ENCODE data around the gene NRL.

NRL gene

GRCh38 chr14:24064856-24065255, 49.9 kb downstream of the NRL start:
- no peak for TF ChIP-seq CTCF (IDR thresholded peaks at IDR 0.05)
- no peaks in the 10 kb centered on the region for H3K27me3 ChIP-seq (ENCODE audit: control insufficient read depth, insufficient read depth, low read length)
- no peaks in the 10 kb centered on the region for H3K9me3 ChIP-seq (ENCODE audit: control insufficient read depth, low read length)
- no peak overlapping the region for H3K4me3 ChIP-seq (ENCODE audit: low read depth, low read length)
- H3K79me2 ChIP-seq: no peaks in the 10 kb centered on the region
- no peak overlapping the region for H3K4me2 ChIP-seq (ENCODE audit: low read length)
- no peak overlapping the region for H2AFZ ChIP-seq
- H3K27ac ChIP-seq: no peak overlapping the region
- H3K9ac ChIP-seq: no peak overlapping the region
- H3K4me1 ChIP-seq: no peaks in the 10 kb centered on the region
- H3K36me3 ChIP-seq (ENCODE audit: control insufficient read depth, insufficient read depth, low read length): no peaks in the 10 kb centered on the region

GRCh38 chr14:24064091-24064795, 50.5 kb downstream of the NRL start:
- no peak overlapping the region for H3K27ac ChIP-seq
- no peak overlapping the region for H3K4me3 ChIP-seq (ENCODE audit: low read depth, low read length)
- no peaks in the 10 kb centered on the region for H3K27me3 ChIP-seq (ENCODE audit: control insufficient read depth, insufficient read depth, low read length)
- H3K36me3 ChIP-seq (ENCODE audit: control insufficient read depth, insufficient read depth, low read length): no peaks in the 10 kb centered on the region
- H3K4me1 ChIP-seq: no peaks in the 10 kb centered on the region
- no peak for TF ChIP-seq CTCF (IDR thresholded peaks at IDR 0.05)
- H3K9ac ChIP-seq: no peak overlapping the region
- H3K9me3 ChIP-seq (ENCODE audit: control insufficient read depth, low read length): no peaks in the 10 kb centered on the region
- no peak overlapping the region for H3K4me2 ChIP-seq (ENCODE audit: low read length)
- H2AFZ ChIP-seq: no peak overlapping the region
- H3K79me2 ChIP-seq: no peaks in the 10 kb centered on the region

DNA sequence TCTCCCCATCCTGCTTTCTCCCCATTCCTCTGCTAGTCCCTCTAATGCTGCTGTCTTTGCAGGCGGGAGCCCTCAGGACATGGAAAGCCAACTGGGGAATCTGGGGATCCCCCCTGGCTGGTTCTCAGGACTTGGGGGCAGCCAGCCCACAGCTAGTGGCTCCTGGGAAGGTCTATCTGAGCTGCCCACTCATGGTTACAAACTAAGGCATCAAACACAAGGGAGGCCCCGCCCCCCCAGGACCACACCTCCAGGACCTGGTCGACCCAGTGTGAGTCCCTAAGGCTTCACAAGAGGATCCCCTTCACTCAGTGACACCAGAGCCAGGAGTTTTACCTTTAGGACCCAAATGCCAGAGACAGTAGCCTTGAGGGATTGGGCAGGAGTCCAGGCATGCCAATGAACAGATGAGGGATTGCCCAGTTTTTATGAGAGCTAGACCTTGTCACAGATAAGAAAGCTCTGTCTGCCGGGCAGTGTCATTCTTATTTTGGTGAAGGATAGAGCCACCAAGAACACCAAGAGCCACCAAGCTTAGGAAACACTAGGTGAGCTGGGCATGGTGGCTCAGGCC, 51.4 kb downstream of the NRL start:
- Histone ChIP-seq H3K4me2 (ENCODE audit: low read length) (no peak overlapping the region), H3K27me3 (ENCODE audit: control insufficient read depth, insufficient read depth, low read length) (no peaks in the 10 kb centered on the region), H3K4me3 (ENCODE audit: low read depth, low read length) (no peak overlapping the region), H3K4me1 (no peaks in the 10 kb centered on the region), H3K36me3 (ENCODE audit: control insufficient read depth, insufficient read depth, low read length) (no peaks in the 10 kb centered on the region), H2AFZ (no peak overlapping the region), H3K9ac (no peak overlapping the region), H3K9me3 (ENCODE audit: control insufficient read depth, low read length) (no peaks in the 10 kb centered on the region), H3K79me2 (no peaks in the 10 kb centered on the region), H3K27ac (no peak overlapping the region)
- no peak for TF ChIP-seq CTCF (IDR thresholded peaks at IDR 0.05)

DNA sequence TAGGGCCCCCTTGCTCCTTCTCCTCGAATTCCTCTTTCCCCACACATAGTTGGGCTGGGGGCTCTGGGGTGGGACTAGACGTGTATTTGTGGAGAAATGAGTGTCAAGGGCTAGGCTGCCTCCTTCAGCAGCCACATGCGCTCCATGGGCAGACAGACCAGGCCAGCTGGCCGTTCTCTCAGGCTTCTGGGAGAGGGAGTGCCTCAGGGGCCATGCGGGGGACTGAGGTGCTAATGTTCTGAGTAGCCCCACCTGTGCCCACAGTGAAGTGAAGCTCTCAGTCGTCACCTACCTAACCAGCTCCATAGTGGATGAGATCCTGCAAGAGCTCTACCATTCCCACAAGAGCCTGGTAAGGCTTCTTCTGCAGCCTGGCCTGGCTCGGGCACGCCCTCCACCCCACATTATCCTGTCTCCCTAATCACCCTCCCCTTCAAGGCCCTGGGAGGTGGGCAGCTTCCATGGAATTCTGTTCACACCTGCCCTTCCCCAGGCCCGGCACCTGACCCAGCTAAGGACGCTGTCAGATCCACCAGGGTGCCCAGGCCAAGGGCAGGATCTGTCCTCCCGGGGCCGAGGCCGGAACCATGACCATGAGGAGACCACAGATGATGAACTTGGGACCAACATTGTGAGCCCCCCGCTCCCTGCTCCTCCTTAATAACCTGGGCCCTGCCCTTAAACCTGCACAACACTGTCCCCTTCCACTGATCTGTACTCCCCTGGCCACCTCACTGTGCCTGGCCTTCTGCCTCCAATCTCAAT, 52.4 kb downstream of the NRL start:
- Histone ChIP-seq H3K36me3 (ENCODE audit: control insufficient read depth, insufficient read depth, low read length) (no peaks in the 10 kb centered on the region), H3K9me3 (ENCODE audit: control insufficient read depth, low read length) (no peaks in the 10 kb centered on the region), H3K9ac (no peak overlapping the region), H3K27me3 (ENCODE audit: control insufficient read depth, insufficient read depth, low read length) (no peaks in the 10 kb centered on the region), H3K4me1 (no peaks in the 10 kb centered on the region), H2AFZ (no peak overlapping the region), H3K4me2 (ENCODE audit: low read length) (no peak overlapping the region), H3K79me2 (no peaks in the 10 kb centered on the region), H3K27ac (no peak overlapping the region), H3K4me3 (ENCODE audit: low read depth, low read length) (no peak overlapping the region)
- no peak for TF ChIP-seq CTCF (IDR thresholded peaks at IDR 0.05)
